Activated CD8-positive, alpha-beta memory T cell treated with anti-CD3 and anti-CD28 coated beads, Interleukin-2, amount 50 U/mL, for 1 hour (primary cell): ENCODE results near the gene ATF6.
"Not testable (repeated sequence)": the region's sequence is repeated elsewhere in the genome, so short reads cannot be mapped to it uniquely, and the experiment has no call there.

Experiments used
- DNase-seq: peaks from one replicate; pipeline ENCODE4 v3.0.0-alpha.2; 2020; ENCODE audit errors: extremely low read depth

ATF6 gene

GRCh38 chr1:161735837-161736236, 30.3 kb upstream of the ATF6 start:
- no peak for DNase-seq

- no peak for DNase-seq
These were observed 29.7 kb upstream of the ATF6 start for GRCh38 chr1:161736335-161736969.

- DNase-seq = no peak
These were observed 28.5 kb upstream of the ATF6 start for GRCh38 chr1:161737625-161738024.

- DNase-seq = no peak
These were observed 27.4 kb upstream of the ATF6 start for GRCh38 chr1:161738627-161739287.

- no peak for DNase-seq
These were observed 26.1 kb upstream of the ATF6 start for GRCh38 chr1:161739865-161740566.

- DNase-seq = no peak
These were observed 25.2 kb upstream of the ATF6 start for GRCh38 chr1:161740921-161741320.

GRCh38 chr1:161743231-161743630, 22.9 kb upstream of the ATF6 start:
- no peak for DNase-seq

DNA sequence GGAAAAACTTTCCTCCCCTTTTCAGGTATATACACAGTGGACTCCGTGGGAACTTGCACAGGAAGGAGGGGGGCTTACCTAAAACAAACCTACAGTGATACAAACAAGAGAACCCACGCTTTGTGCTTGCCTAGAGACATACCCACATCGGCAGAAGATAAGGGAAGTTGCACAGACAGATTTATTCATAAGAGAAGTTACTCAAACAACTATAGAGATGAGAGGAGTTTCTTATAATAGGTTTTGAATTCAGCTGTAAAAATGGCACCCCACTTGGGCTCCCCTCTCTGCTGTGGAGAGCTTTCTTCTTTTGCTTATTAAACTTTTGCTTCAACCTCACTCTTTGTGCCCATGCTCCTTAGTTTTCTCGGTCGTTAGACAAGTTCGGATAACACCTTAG, 18.3 kb upstream of the ATF6 start:
- no peak for DNase-seq

GRCh38 chr1:161749509-161750407, 16.4 kb upstream of the ATF6 start, which contains the start of gene DUSP12:
Gene DUSP12, plus strand, starts transcription at chr1:161749786. Its CDS starts 16 bp downstream, at chr1:161749802.
- DNase-seq = peak; percentile 66

GRCh38 chr1:161763522-161764098, 2.5 kb upstream of the ATF6 start:
- no peak for DNase-seq

DNA sequence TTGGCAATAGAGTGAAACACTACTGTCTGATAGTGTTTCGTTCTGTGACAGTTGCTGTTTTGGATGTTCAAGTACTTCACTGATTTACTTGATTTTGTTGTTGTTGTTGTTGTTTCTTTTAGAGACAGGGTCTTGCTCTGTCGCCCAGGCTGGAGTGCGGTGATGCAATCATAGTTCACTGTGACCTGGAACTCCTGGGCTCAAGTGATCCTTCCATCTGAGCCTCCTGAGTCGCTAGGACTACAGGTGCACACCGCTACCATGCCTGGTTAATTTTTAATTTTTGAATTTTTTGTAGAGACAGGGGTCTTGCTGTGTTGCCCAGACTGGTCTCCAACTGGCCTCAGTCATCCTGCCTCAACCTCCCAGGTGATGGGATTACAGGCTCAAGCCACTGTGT, 2.3 kb downstream of the ATF6 start:
- DNase-seq = no peak

DNA sequence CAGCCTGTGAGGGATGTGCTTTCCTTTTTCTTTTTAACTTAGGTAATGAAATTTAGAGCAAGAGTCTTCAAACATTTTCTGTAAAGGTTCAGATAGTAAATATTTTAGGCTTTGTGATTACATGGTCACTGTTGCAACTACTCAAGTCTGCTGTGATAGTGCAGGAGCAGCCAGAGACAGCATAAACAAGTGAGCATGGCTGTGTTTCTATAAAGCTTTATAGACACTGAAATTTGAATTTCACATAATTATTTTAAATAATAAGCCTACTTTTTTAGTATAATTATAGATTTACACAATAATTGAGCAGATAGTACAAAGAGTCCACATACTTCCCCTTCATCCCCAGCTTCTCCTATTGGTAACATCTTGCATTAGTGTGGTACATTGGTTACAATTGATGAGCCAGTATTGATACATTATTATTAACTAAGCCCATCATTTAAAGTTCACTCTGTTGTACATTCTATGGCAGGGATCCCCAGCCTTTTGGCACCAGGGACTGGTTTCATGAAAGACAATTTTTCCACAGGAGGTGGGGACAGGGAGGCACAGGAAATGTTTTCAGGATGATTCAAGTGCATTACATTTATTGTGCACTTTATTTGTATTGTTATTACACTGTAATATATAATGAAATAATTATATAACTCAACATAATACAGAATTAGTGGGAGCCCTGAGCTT, 3.0 kb downstream of the ATF6 start:
- no peak for DNase-seq

- DNase-seq = not testable (repeated sequence)
These were observed 3.5 kb downstream of the ATF6 start for GRCh38 chr1:161769673-161770045.

DNA sequence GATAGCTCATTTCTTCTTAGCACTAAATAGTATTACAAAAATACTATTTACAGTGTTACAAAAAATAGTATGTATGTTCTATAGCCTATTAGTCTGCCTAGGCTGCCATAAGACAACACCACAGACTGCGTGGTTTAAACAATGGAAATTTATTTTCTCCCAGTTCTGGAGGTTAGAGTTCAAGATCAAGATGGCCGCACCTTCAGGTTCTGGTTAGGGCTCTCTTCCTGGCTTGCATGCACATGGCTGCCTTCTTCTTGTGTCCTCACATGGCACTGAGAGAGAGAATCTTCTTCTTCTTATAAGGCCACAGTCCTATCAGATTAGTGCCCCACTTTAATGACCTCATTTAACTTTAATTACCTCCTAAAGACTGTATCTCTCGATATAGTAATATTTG, 4.1 kb downstream of the ATF6 start:
- no peak for DNase-seq

DNA sequence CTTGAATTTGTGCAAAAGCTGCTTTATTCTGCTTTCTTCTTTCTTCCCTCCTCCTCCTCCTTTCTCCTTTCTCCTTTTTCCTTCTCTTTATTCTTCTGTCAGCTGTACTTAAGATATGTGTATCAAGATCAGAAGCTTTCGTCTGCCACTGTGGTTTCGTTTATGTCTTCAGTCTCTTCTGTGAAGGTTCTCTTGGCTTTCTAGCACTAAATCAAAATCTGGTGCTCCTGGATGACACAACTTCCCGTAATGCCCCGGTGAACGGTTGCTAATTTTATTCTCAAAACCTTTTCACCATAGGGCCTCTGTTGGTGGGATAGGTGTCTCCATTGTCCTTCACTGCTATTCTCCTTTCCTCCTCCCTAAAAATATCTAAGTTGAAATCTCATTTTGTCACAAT, 5.0 kb downstream of the ATF6 start:
- DNase-seq = no peak

DNA sequence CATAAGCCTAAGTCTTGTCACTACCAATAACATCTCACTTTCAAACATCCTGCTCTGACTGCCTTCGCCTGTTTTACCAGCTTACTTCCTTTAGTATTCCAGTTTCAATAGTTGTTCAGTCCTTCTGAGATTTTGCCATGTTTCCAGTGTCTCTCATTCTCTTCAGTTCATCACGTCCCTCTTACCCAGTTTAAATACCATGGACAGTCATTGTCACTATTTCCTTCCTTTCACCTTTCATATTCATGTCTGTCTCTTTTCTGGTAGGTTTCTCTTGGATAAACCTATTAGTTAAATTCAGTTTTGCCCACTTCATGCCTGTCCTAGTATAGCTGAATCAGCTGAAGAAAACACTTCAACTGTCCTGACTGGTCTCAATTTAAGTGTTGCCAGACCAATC, 5.9 kb downstream of the ATF6 start:
- DNase-seq = no peak

GRCh38 chr1:161772397-161772796, 6.3 kb downstream of the ATF6 start:
- no peak for DNase-seq

DNA sequence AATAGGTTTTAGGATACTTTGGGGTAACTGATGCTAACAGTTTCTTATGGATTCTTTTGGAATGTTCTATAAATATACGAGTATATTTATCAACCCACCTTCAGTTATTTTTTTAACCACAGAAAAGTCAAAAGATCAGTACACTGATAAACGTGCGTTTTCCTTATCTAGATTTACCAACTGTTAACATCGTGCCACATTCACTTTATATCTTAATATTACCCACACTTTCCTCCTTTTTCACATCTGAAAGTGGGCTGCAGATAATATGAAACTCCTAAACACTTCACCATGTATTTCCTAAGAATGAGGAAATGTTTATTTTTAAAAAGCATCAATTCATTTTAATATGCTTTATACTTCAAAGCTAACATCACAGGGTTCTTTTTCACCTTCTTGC, 7.7 kb downstream of the ATF6 start:
- no peak for DNase-seq

GRCh38 chr1:161777261-161777660, 11.1 kb downstream of the ATF6 start:
- no peak for DNase-seq

- DNase-seq = no peak
These were observed 12.4 kb downstream of the ATF6 start for GRCh38 chr1:161778522-161778921.

GRCh38 chr1:161779393-161779792, 13.3 kb downstream of the ATF6 start:
- DNase-seq = no peak
